SK-N-SH treated with all-trans-retinoic acid at 6 μM for 48 hours (cell line): ENCODE data around the gene RMND1.
A peak's percentile ranks its signal among the peaks of the same experiment; 100 is the strongest.

ENCODE experiments used
- ATAC-seq: fragments of 200-7000 bp; cut with Tn5 transposase; 3 replicates; pipeline ENCODE4 v1.9.1; 2020; ENCODE audit warnings: mild to moderate bottlenecking, moderate library complexity
- ARNTL ChIP-seq: fragments of 450-650 bp; formaldehyde crosslinking; IDR thresholded peaks from 2 replicates; pipeline ENCODE4 v1.5.0; 2020; ENCODE audit warnings: low read depth, mild to moderate bottlenecking, moderate library complexity, borderline replicate concordance
- BACH2 ChIP-seq: fragments of 250-450 bp; sonication (Bioruptor Pico); IDR thresholded peaks from 2 replicates; pipeline ENCODE4 v1.9.0; 2021; ENCODE audit warnings: mild to moderate bottlenecking, borderline replicate concordance
- CSDC2 ChIP-seq: fragments of 250-450 bp; sonication (Bioruptor Pico); IDR thresholded peaks from 2 replicates; pipeline ENCODE4 v1.5.0; 2020; ENCODE audit warnings: mild to moderate bottlenecking, moderate library complexity
- ESRRG ChIP-seq: fragments of 250-450 bp; sonication (Bioruptor Pico); IDR thresholded peaks from 2 replicates; pipeline ENCODE4 v1.6.1; 2021; ENCODE audit warnings: mild to moderate bottlenecking
- GLIS3 ChIP-seq: fragments of 250-450 bp; sonication (Bioruptor Pico); IDR thresholded peaks from 2 replicates; pipeline ENCODE4 v1.5.0; 2020; ENCODE audit warnings: mild to moderate bottlenecking, moderate library complexity
- OSR1 ChIP-seq: fragments of 250-450 bp; sonication (Bioruptor Pico); IDR thresholded peaks from 2 replicates; pipeline ENCODE4 v1.8.0; 2022; ENCODE audit warnings: moderate library complexity, mild to moderate bottlenecking, inconsistent platforms
- PPARA ChIP-seq: fragments of 250-450 bp; sonication (Bioruptor Pico); IDR thresholded peaks from 2 replicates; pipeline ENCODE4 v1.5.0; 2020; ENCODE audit warnings: mild to moderate bottlenecking, borderline replicate concordance
- SNAI2 ChIP-seq: fragments of 250-450 bp; sonication (Bioruptor Pico); IDR thresholded peaks from 2 replicates; pipeline ENCODE4 v1.5.0; 2020; ENCODE audit warnings: mild to moderate bottlenecking, moderate library complexity
- TCF4 ChIP-seq: fragments of 250-450 bp; sonication (Bioruptor Pico); IDR thresholded peaks from 2 replicates; pipeline ENCODE4 v1.8.0; 2021; ENCODE audit warnings: mild to moderate bottlenecking, moderate library complexity, borderline replicate concordance
- TOX ChIP-seq: fragments of 250-450 bp; sonication (Bioruptor Pico); IDR thresholded peaks from 2 replicates; pipeline ENCODE4 v1.8.0; 2021; ENCODE audit warnings: mild to moderate bottlenecking, moderate library complexity, borderline replicate concordance
- ZC3H10 ChIP-seq: fragments of 250-450 bp; sonication (Bioruptor Pico); IDR thresholded peaks from 2 replicates; pipeline ENCODE4 v1.5.1; 2021; ENCODE audit warnings: mild to moderate bottlenecking, moderate library complexity
- ZFP3 ChIP-seq: fragments of 250-450 bp; sonication (Bioruptor Pico); IDR thresholded peaks from 2 replicates; pipeline ENCODE4 v1.5.0; 2020; ENCODE audit warnings: mild to moderate bottlenecking, moderate library complexity
- ZFP30 ChIP-seq: fragments of 450-650 bp; formaldehyde crosslinking; IDR thresholded peaks from 2 replicates; pipeline ENCODE4 v1.5.0; 2022; ENCODE audit warnings: mild to moderate bottlenecking, moderate library complexity
- ZNF565 ChIP-seq: fragments of 450-650 bp; formaldehyde crosslinking; conservative IDR thresholded peaks from 2 replicates; pipeline ENCODE4 v1.5.0; 2020; ENCODE audit warnings: low read depth, mild to moderate bottlenecking, moderate library complexity
- ZNF70 ChIP-seq: fragments of 450-650 bp; formaldehyde crosslinking; IDR thresholded peaks from 2 replicates; pipeline ENCODE4 v1.5.0; 2020; ENCODE audit warnings: mild to moderate bottlenecking, moderate library complexity
- ZNF8 ChIP-seq: fragments of 450-650 bp; formaldehyde crosslinking; IDR thresholded peaks from 2 replicates; pipeline ENCODE4 v1.5.0; 2020; ENCODE audit warnings: mild to moderate bottlenecking, moderate library complexity
- TF ChIP-seq, protein P1 (sequence below): fragments of 250-450 bp; sonication (Bioruptor Pico); IDR thresholded peaks from 2 replicates; pipeline ENCODE4 v1.5.0; 2020; ENCODE audit warnings: mild to moderate bottlenecking, moderate library complexity
- TF ChIP-seq, protein P2 (sequence below): fragments of 250-450 bp; sonication (Bioruptor Pico); IDR thresholded peaks from 2 replicates; pipeline ENCODE4 v1.5.1; 2021; ENCODE audit warnings: mild to moderate bottlenecking, moderate library complexity
- TF ChIP-seq, protein P3 (sequence below): fragments of 250-450 bp; sonication (Bioruptor Pico); IDR thresholded peaks from 2 replicates; pipeline ENCODE4 v1.5.1; 2020; ENCODE audit warnings: low read depth, mild to moderate bottlenecking, moderate library complexity
- TF ChIP-seq, protein P4 (sequence below): fragments of 250-450 bp; sonication (Bioruptor Pico); IDR thresholded peaks from 2 replicates; pipeline ENCODE4 v1.8.0; 2020; ENCODE audit warnings: mild to moderate bottlenecking, moderate library complexity, borderline replicate concordance
- TF ChIP-seq, protein P5 (sequence below): fragments of 250-450 bp; sonication (Bioruptor Pico); IDR thresholded peaks from 2 replicates; pipeline ENCODE4 v1.8.0; 2021; ENCODE audit warnings: low read depth, mild to moderate bottlenecking, moderate library complexity, borderline replicate concordance

RMND1 gene

DNA sequence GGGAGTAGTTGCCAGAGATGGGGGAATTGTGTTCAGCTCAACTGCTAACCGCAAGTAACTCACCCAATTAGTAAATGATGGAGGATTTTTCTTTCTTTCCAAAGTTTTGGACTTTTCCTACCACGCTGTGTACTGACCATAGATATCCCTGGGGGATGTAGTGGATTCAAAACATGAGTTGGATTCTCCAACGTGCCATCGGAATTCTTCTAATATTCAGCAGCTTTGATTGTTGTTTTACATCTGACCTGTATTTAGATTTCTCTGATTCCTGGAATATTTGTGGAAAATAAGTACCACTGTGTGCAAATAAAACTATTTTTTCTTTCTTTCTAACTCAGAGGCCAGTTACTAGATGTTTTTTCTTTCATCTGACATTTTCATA lies 43.0 kb upstream of the RMND1 start:
- TF ChIP-seq ZNF8 (CRISPR knock-in tag) (no peak), ZC3H10 (no peak), ESRRG (CRISPR knock-in tag) (no peak), ZNF565 (CRISPR knock-in tag) (no peak), SNAI2 (no peak), TCF4 (CRISPR knock-in tag) (no peak)
- TF ChIP-seq, protein P1, sequence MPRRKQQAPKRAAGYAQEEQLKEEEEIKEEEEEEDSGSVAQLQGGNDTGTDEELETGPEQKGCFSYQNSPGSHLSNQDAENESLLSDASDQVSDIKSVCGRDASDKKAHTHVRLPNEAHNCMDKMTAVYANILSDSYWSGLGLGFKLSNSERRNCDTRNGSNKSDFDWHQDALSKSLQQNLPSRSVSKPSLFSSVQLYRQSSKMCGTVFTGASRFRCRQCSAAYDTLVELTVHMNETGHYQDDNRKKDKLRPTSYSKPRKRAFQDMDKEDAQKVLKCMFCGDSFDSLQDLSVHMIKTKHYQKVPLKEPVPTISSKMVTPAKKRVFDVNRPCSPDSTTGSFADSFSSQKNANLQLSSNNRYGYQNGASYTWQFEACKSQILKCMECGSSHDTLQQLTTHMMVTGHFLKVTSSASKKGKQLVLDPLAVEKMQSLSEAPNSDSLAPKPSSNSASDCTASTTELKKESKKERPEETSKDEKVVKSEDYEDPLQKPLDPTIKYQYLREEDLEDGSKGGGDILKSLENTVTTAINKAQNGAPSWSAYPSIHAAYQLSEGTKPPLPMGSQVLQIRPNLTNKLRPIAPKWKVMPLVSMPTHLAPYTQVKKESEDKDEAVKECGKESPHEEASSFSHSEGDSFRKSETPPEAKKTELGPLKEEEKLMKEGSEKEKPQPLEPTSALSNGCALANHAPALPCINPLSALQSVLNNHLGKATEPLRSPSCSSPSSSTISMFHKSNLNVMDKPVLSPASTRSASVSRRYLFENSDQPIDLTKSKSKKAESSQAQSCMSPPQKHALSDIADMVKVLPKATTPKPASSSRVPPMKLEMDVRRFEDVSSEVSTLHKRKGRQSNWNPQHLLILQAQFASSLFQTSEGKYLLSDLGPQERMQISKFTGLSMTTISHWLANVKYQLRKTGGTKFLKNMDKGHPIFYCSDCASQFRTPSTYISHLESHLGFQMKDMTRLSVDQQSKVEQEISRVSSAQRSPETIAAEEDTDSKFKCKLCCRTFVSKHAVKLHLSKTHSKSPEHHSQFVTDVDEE (CRISPR knock-in tag) = no peak
- ATAC-seq = no peak

DNA sequence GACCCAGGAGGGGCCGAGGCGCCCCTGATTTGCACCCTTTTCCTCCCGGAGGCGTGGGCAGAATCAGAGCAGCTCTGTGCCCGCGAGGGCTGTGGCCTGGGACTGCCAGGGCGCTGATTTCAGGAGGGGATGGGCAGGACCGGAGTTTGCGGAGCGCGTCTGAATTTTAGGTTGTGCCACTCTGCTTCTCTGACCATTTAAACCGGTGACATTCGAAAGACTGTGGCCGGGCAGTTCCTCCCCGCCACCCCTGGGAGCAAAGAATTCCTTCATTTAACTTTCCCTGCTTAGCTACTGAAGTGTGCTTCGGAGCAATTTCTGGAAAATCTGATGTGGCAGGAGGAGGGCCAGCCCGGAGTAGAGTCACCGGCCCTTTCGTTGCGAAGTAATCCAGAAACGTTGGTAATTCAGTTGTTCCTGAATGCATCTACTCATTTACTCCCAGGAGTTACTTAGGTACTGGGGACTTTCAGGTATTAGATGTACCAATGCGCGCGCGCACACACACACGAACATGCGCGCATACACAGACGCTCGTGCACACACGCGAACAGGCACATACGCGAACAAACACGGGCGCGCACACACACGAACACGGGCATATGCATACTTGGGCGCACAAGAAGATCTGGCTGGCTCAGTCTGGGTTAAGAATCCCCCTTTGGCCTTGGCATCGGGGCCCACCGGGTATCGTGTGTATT lies 42.5 kb upstream of the RMND1 start:
- TF ChIP-seq OSR1 (CRISPR knock-in tag) (no peak), ZNF565 (CRISPR knock-in tag) (no peak)
- TF ChIP-seq, protein P2, sequence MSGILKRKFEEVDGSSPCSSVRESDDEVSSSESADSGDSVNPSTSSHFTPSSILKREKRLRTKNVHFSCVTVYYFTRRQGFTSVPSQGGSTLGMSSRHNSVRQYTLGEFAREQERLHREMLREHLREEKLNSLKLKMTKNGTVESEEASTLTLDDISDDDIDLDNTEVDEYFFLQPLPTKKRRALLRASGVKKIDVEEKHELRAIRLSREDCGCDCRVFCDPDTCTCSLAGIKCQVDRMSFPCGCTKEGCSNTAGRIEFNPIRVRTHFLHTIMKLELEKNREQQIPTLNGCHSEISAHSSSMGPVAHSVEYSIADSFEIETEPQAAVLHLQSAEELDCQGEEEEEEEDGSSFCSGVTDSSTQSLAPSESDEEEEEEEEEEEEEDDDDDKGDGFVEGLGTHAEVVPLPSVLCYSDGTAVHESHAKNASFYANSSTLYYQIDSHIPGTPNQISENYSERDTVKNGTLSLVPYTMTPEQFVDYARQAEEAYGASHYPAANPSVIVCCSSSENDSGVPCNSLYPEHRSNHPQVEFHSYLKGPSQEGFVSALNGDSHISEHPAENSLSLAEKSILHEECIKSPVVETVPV = no peak
- ATAC-seq = peak; percentile 54

DNA sequence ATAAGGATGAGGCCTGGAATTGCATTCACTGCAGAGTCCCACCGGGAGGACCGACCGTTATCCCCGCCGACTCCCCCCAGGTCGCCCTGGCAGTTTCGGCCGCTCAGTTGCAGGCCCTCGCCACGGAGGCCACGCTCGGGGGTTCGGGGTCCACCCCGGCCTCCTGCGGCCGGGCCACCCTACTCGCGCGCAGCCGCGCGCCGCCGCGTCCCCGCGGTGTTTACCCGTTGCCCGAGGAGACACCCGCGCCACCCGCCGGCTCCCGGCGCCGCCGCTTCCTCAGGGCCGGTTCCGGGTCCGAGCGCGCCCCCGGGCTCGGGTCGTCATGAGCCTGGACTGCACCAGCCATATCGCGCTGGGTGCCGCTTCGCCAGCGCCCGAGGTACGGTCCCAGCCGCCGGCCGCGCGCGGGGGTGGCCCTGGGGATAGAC lies 41.9 kb upstream of the RMND1 start, which contains the start of gene CCDC170:
Gene CCDC170, plus strand, starts transcription at position 214 of the 431 bp plus-strand sequence. Its CDS starts 112 bp downstream, at position 326.
- peak; percentile 71 for ATAC-seq
- TF ChIP-seq ZC3H10 = no peak
- no peak for TF ChIP-seq SNAI2
- TF ChIP-seq CSDC2 = no peak
- no peak for TF ChIP-seq ESRRG (CRISPR knock-in tag)
- TF ChIP-seq, protein P2 = no peak
- TF ChIP-seq, protein P1 (CRISPR knock-in tag) = no peak
- no peak for TF ChIP-seq OSR1 (CRISPR knock-in tag)
- TF ChIP-seq, protein P3, sequence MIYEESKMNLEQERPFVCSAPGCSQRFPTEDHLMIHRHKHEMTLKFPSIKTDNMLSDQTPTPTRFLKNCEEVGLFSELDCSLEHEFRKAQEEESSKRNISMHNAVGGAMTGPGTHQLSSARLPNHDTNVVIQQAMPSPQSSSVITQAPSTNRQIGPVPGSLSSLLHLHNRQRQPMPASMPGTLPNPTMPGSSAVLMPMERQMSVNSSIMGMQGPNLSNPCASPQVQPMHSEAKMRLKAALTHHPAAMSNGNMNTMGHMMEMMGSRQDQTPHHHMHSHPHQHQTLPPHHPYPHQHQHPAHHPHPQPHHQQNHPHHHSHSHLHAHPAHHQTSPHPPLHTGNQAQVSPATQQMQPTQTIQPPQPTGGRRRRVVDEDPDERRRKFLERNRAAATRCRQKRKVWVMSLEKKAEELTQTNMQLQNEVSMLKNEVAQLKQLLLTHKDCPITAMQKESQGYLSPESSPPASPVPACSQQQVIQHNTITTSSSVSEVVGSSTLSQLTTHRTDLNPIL (CRISPR knock-in tag) = no peak
- no peak for TF ChIP-seq TOX (CRISPR knock-in tag)
- no peak for TF ChIP-seq ZNF8 (CRISPR knock-in tag)
- no peak for TF ChIP-seq ZFP30 (CRISPR knock-in tag)
- no peak for TF ChIP-seq GLIS3 (CRISPR knock-in tag)
- TF ChIP-seq, protein P4, sequence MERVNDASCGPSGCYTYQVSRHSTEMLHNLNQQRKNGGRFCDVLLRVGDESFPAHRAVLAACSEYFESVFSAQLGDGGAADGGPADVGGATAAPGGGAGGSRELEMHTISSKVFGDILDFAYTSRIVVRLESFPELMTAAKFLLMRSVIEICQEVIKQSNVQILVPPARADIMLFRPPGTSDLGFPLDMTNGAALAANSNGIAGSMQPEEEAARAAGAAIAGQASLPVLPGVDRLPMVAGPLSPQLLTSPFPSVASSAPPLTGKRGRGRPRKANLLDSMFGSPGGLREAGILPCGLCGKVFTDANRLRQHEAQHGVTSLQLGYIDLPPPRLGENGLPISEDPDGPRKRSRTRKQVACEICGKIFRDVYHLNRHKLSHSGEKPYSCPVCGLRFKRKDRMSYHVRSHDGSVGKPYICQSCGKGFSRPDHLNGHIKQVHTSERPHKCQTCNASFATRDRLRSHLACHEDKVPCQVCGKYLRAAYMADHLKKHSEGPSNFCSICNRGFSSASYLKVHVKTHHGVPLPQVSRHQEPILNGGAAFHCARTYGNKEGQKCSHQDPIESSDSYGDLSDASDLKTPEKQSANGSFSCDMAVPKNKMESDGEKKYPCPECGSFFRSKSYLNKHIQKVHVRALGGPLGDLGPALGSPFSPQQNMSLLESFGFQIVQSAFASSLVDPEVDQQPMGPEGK (CRISPR knock-in tag) = no peak
- TF ChIP-seq, protein P5, sequence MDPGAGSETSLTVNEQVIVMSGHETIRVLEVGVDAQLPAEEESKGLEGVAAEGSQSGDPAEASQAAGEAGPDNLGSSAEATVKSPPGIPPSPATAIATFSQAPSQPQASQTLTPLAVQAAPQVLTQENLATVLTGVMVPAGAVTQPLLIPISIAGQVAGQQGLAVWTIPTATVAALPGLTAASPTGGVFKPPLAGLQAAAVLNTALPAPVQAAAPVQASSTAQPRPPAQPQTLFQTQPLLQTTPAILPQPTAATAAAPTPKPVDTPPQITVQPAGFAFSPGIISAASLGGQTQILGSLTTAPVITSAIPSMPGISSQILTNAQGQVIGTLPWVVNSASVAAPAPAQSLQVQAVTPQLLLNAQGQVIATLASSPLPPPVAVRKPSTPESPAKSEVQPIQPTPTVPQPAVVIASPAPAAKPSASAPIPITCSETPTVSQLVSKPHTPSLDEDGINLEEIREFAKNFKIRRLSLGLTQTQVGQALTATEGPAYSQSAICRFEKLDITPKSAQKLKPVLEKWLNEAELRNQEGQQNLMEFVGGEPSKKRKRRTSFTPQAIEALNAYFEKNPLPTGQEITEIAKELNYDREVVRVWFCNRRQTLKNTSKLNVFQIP = no peak
- no peak for TF ChIP-seq ZFP3 (CRISPR knock-in tag)
- no peak for TF ChIP-seq BACH2
- no peak for TF ChIP-seq ZNF70
- TF ChIP-seq PPARA (CRISPR knock-in tag) = no peak
- TF ChIP-seq TCF4 (CRISPR knock-in tag) = no peak
- TF ChIP-seq ARNTL (CRISPR knock-in tag) = no peak
- TF ChIP-seq, all 23 proteins: peak for 0
